Left forelimb (tissue), 1 donor: ENCODE data around the gene KIF6.

Source experiments
- DNase-seq: peaks from one replicate; pipeline ENCODE4 v3.0.0-alpha.2; 2018; ENCODE audit warnings: low spot score

The KIF6 gene

DNA sequence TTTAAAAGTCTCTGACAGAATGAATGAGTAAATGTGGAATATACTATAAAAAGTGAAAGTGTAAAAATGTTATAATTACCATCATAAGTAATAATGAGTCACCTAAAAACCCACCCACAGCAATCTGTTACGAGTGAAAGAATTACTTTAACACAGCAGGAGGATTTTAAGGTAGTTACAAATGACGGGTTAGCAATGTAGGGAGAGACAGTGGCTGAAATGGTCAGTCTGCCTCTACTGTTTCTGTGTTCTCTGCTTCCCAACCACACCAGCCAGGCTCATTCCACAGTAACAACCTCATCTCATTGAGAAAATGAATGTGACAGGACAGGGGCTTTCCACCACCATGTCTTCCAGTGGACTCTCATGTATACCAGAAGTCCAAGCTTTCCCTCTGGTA, 278.3 kb downstream of the KIF6 start:
- DNase-seq, result no peak

- DNase-seq, result no peak
These were observed 279.5 kb downstream of the KIF6 start for GRCh38 chr6:39445667-39446066.

DNA sequence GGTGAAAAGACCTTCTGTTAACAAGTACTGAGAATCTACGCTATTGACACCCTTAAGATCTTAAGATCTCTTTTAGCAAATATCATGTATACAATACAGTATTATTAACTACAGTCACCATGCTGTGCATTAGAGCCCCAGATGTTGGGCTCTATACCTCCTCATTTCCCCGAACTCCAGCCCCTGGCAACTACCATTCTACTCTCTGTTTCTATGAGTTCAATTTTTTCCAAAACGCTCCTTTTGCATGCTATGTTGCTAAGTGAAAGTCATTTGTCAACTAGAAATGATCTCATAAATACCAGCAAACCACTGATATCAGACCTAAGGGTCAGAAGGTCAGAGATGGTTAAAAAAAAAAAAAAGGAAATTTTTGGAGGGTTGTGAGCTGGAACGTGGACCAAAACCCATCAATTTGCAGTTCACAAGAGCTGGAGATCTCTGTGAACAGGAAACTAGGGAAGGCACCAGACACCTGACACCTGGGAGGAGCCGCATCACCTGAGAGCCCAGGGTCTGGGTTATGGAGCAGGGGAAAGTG, 280.7 kb downstream of the KIF6 start:
- DNase-seq, result no peak

DNA sequence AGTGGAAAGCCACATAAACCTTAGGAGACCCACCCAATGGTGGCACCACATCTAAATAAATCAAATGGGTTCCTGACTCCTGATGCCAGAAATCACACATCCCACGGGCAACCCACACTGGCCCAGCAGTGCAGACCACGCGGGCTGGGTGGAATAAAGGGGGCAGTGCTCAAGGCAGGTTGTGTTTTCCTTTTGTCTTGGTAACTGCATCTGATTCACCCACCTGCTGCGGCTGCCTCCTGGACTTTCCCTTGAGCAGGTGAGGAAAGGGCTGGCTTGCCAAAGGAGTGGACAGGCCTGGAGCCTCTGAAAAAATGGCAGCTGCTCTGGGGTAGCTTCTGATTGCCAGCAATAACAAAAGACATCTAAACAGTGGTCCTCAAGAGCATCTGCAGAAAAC, 283.2 kb downstream of the KIF6 start:
- DNase-seq, result no peak

DNA sequence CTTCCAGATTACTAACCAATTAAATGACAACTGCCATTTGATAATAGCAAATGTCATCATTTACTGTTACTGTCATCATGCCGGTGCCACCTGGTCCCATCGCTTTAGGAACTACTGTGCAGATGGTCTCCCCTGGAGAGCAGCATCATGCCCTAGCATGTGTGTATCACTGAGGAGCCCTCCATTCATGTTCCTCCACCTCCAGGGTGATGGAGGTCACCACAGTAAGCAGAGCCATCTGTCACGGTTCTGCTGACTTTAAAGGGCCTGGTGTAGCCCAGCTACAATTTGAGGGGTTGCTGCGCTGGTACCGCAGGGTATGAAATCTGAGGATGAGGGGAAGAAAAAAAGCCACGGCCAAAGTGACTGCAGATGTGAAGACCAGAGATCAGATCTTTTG, 283.9 kb downstream of the KIF6 start:
- no peak for DNase-seq

DNA sequence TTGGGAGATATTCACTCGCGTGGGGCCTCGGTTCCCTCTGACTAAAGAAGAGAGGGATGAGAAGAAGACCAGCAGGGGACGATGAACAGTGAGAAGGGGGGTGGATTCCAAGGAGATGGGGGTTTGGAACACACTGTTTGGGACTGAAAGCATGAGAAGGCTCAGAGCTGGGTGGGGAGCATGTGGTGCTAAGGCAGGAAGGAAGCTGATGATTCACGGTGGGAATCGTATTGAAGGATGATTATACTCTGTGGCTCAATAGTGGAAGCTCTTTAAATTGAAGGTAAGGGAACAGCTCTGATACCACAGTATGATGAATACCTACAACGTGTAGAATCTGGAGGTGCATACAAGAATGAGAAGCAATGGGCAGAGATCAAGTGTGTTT, 285.2 kb downstream of the KIF6 start:
- no peak for DNase-seq

GRCh38 chr6:39439342-39440038, 285.7 kb downstream of the KIF6 start:
- no peak for DNase-seq

DNA sequence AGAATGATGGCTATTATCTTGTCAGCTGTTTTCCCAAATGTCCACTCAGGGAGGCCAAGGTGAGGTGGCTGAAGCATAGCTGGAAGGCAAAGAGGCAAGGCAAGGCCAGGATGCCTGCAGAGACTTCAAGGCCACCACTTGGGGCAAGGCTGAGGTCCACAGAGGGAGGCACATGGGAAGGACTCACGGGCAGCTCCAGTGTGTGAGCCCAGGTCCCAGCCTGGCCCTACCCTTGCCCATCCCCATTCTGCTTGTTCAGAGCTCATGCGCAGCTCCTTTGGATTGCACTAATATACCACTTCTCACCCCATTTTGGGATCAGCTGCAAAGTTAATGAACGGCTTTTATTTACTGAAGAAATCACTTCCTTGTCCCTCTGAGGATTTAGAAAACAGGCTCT, 291.6 kb downstream of the KIF6 start:
- DNase-seq, result no peak

DNA sequence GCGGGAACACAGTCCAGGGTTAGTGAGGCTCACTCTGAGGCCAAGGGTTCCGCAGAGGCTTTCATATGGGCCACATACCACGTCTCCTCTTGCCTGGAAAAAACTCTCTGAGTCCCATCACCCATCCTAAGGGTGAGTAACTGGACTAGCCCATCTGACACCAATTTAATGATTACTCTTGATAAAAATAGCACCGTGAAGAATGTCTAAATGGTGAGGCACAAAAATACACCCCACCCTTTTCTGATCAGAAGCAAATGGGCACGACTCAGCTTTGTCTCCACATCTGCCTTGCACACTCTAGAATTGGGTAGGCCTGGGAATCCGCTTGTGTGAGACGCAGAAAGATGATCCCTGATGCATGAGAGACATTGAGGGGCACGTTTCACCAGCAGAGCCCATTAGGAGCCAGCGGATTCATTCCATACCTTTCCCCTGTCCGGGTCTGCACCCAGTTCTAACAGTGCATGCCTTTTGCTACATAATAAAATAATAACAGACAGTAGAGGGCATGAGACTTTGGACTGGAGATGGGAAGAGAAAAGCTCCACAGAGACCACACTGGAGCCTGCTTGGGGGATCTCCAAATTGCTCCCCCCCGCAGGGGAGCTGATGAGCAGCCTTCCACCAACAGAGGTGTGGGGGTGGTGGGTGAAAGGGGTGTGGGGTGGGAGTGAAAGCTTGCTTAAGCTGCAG, 292.7 kb downstream of the KIF6 start:
- DNase-seq, result no peak

- DNase-seq, result no peak
These were observed 294.2 kb downstream of the KIF6 start for GRCh38 chr6:39430871-39431523.

GRCh38 chr6:39430446-39430845, 294.8 kb downstream of the KIF6 start:
- no peak for DNase-seq

DNA sequence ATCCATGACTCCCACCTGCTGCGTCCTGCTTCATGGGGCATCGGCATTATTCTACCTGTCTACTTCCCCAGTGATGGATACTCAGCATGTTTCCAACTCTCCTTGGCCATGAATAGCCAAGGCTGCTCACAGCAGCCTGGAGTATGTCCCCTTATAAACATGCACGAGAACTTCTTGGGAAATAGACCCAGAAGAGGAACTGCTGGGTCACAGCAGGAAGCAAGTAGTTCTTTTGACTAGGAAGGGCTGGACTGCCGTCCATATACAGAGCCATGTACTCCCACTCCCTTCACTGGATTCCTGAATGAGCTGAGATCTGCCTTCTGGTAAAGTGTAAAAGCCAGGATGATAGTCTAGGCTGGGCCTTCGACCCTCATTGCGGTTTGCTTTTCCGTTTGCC, 296.4 kb downstream of the KIF6 start:
- DNase-seq, result no peak

DNA sequence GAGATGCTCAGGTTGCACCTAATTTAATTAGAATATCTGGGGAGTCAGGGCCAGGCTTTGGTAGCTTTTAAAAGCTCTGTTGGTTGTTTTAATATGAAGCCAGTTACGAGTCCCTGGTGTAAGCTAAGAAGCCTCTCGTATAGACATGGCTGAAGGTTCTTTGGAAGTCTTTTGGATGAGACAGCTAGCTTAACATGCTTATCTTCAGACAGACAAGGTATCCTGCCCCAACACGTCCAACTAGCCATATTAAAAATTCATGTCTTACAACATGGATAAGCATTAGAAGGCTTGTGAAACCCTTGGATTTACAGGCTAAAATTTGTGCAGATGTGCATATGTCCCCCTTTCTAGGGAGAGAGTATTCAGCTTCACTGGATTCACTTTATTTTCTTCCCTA, 297.1 kb downstream of the KIF6 start:
- DNase-seq, result no peak

DNA sequence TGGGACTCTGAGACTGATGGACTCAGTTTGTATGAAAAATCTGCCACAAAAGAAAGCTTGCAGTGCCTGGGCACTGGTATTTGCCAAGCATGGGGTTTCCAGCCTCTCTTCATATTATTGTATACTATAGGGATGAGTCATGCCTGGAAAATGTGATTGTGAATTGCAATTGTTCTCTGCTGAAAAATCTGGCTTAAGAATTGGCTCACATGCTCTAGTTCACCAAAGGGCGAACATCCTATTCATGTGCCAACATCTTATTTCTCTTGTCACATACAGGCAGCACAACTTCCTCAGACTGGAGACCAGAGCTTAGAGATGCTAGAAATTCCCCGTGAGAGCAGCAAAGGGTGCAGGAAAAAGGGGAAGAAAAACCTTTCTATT, 299.1 kb downstream of the KIF6 start:
- no peak for DNase-seq

- no peak for DNase-seq
These were observed 299.7 kb downstream of the KIF6 start for GRCh38 chr6:39425346-39426072.

DNA sequence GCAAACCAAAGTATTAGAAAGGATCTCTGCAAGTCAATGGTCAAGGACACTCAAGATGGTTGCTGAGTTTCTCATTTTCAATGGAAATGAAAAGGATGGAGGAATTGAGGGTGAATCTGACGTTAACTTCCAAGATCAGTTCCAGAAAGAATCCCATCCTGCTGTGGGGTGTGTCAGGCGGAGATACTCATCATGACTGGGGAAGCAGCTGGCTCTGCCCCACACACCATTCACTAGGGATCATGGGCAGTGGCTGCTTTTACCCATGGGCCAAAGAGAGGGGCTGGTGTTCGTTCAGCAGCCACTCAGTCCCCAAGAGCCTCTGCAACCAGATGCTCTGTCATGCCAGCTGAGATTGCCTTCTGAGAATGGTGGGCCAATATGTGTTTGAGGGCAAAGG, 300.4 kb downstream of the KIF6 start:
- DNase-seq, result no peak

DNA sequence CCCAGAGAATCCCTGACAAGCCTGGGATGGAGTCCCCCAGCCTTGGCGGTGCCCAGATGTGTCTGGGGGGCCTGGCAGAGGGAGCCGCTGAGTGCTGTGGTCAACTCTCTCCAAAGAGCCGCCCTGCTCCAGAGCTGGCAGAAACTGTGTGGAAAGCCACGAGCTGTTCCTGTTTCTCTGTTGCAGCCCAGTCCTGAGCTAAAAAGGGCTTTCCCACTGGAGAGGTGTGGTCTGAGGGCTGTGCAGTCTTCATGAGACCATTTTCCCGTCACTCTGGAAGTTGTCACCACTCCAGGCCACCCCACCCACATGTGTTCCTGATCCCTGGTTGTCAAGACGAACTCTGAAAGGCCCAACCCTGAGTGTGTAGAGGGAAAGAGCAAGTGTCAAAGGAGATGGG, 303.0 kb downstream of the KIF6 start:
- no peak for DNase-seq

DNA sequence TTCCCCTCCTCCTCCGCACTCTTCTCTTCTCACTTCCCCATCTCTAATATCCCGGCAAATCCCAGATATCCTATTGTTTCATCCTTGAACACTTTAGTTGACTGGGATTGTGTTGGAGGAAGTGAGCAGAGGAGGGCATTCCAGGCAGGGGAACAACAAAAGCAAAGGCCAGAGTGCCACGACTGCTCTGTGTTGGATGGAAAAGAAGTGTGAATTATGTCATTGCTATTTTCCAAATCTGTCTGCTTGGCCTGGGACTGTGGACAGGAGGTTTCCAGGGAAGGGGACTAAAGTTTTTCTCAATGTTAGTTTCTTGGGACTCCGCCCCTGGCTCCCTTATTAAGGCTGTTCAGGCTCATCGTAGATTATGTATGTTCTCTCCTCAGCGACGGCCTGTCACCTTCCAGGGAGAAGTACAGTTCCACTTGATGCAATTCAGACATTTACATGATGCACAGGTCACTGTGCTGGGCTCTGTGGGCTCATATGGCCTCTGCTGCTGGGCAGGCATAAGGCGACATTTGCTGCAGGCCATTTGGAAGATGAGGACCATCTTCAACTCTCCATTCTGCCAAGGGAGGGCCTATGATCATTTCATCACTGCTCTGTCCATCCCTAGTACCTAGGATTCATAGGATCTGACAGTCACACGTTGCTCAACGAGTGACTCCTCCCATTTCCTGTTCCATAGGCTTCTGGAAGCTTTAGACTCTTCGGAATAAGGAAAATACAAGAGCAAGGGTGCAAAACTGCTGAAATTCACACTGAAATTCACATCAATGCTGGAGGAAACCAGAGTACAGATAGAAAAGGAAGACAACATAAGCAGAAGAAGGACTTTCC, 303.6 kb downstream of the KIF6 start:
- DNase-seq, result no peak

DNA sequence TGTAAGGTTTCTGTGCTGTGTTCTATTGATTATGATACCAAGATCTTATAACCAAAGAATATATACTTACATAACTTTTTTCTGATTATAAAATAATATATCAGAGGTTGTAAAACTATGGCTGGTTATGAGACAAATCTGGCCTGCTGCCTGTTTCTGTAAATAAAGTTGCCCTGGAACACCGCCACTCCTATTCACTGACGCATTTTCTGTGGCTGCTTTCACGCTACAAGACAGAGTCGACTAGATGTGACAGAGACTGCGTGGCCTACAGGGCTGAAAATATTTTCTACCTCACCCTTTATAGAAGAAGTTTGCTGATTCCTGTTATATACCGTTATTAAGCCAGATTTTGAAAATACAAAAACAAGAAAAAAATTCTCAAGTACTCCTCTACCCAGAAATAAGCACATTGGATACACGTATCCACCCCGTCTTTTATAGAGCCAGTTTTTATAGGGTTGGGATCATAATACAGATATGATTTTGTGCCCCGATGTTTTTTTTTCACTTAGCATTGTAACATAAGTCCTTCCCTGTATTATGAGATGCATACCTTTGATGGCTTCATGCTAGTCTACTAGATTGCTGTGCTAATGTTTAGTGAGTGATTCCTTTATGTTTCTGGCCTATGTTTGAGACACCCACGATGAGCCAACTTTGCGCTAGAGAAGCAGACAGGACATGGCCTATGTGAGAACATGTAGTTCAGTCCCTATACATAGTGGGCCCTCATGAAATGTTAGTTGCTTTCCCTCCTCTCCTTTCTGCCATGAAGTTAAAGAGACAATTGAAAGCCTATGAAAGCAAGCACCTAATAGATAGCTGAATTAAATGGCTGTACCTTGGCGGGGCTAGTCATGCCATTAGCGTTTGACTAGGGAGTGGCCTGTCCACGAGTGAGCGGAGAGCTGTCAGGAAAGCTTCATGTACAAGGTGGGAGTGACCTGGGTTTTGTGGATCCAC, 304.6 kb downstream of the KIF6 start:
- no peak for DNase-seq

DNA sequence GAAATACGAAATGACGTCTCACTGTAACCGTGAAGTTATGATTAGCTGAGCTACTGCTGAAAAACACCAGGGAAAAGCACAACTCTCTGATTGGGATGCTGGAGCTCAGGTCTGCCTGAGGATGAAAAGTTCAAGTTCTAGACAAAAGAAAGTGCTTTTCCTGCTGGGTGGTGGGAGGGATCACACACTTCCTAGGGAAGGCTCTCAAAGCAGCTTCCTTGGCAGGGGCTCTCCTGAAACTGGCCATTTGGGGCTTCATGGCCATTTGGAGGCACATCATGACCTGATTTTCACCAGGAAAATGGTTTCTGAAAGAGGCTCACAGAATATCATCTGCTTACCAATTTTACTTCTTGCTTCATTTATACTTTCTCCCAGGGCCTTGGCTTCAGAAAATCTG, 305.6 kb downstream of the KIF6 start:
- DNase-seq, result no peak
